Upper lobe of left lung (tissue), 6 donors: ENCODE data around the gene GLT6D1. TPM values are rescaled to one million over a fixed set of nuclear protein-coding genes. Genes with fewer than 3 reads are reported as not detected.

Source experiments
- ATAC-seq, 2 donors: fragments of 200-7000 bp; cut with Tn5 transposase; one replicate each; pipeline ENCODE4 v1.9.1; 2022; ENCODE audit warnings: mild to moderate bottlenecking in 2 of 2, moderate library complexity in 2 of 2; ENCODE audit not compliant: low FRiP score in 2 of 2
- DNase-seq, 2 donors: peaks; one replicate each; pipeline ENCODE4 v3.0.0-alpha.2; 2019 to 2020
- H3K27ac ChIP-seq, 4 donors: fragments of 200-600 bp; sonication (generic); one replicate each; pipeline ENCODE4 v1.5.1; 2016 to 2019
- H3K27me3 ChIP-seq, 4 donors: fragments of 200-600 bp; sonication (generic); one replicate each; pipeline ENCODE4 v1.5.1; 2017 to 2019
- H3K36me3 ChIP-seq, 4 donors: fragments of 200-600 bp; sonication (generic); one replicate each; pipeline ENCODE4 v1.5.1; 2016 to 2019
- H3K4me1 ChIP-seq, 4 donors: fragments of 200-600 bp; sonication (generic); one replicate each; pipeline ENCODE4 v1.5.1; 2018 to 2019
- H3K4me3 ChIP-seq, 4 donors: fragments of 200-600 bp; sonication (generic); one replicate each; pipeline ENCODE4 v1.5.1; 2017 to 2019; ENCODE audit warnings: mild to moderate bottlenecking in 2 of 4, moderate library complexity in 1 of 4
- H3K9me3 ChIP-seq, 4 donors: fragments of 200-600 bp; sonication (generic); one replicate each; pipeline ENCODE4 v1.5.1; 2018 to 2019
- EP300 ChIP-seq, 4 donors: sonication (generic); formaldehyde crosslinking; IDR thresholded peaks; one replicate each; pipeline ENCODE4 v1.5.1; 2017; ENCODE audit warnings: antibody characterized with exemption in 4 of 4, control low read depth in 2 of 4
- POLR2A ChIP-seq, 4 donors: fragments of 450-650 bp; IDR thresholded peaks; one replicate each; pipeline ENCODE4 v1.5.1; 2016 to 2017; ENCODE audit warnings: antibody characterized with exemption in 4 of 4, mild to moderate bottlenecking in 2 of 4
- POLR2AphosphoS5 ChIP-seq, 2 donors: sonication (generic); formaldehyde crosslinking; IDR thresholded peaks; one replicate each; pipeline ENCODE4 v1.5.1; 2017; ENCODE audit warnings: antibody characterized with exemption in 2 of 2
- WGBS, 2 donors: methylation state at CpG; one replicate each; pipeline ENCODE4 v1.1.5; 2017 to 2018; 5-methylcytosine and 5-hydroxymethylcytosine counted together
- total RNA-seq, 6 donors: library from RNA; depleted of rRNA in 4 of 6; stranded (reverse); fragments of >200 nt in 4 of 6; gene quantifications; one replicate each; pipeline versions ENCODE4 v1.1.0 to v1.2.1, GENCODE V29; 2016 to 2021
- TF ChIP-seq, protein P1 (sequence below), 6 experiments: fragments of 450-650 bp in 4 of 6; fragments of 200-600 bp in 2 of 6; sonication (generic) in 2 of 6; IDR thresholded peaks; one replicate each; pipeline ENCODE4 v1.5.1; 2016 to 2019; ENCODE audit warnings: antibody characterized with exemption in 6 of 6
- donor health status: DM: no; HTN: no; CAD: no; lungs with moderate emphysema.
- donor health status: DM: no; HTN: yes; CAD: no; lungs with severe emphysema.

The GLT6D1 gene, protein sequence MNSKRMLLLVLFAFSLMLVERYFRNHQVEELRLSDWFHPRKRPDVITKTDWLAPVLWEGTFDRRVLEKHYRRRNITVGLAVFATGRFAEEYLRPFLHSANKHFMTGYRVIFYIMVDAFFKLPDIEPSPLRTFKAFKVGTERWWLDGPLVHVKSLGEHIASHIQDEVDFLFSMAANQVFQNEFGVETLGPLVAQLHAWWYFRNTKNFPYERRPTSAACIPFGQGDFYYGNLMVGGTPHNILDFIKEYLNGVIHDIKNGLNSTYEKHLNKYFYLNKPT
- total RNA-seq = not detected

DNA sequence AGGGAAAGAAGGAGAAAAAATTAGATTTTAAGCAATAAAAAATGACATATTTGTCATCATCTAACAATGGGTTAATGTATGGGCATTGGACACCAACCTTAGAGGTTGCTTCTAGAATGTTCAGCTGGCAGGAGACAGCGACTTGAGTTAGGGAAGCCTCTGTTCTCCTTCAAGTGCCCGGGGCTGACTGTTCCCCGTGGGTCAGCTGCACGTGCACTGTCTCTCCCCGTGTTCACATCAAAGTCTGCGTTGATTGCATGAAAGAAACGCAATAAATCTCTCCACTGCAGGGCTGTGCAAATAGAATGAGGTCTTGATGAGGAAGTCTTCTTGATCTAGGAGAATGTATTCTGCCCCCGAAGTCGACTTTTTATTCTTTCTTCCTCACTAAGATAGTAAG is at the start of gene GLT6D1:
TSS of gene GLT6D1 (minus strand) at position 345 of the 400 bp plus-strand sequence. CDS start 353 bp downstream, outside the sequence.
- 75 to 81% methylated on average over 9 of the region's 9 CpGs for WGBS, 2 donors
- ATAC-seq = no peak
- Histone ChIP-seq H3K4me3 (no peak within 1 kb of the TSS), H3K36me3 (no peaks in the 10 kb centered on the region), H3K9me3 (peaks cover 0 to 6% (median 1%) of the 10 kb centered on the region in 4 donors), H3K27ac (no peak within 1 kb of the TSS), H3K27me3 (no peaks in the 10 kb centered on the region), H3K4me1 (no peaks in the 10 kb centered on the region)
- DNase-seq = no peak
- TF ChIP-seq, protein P1, sequence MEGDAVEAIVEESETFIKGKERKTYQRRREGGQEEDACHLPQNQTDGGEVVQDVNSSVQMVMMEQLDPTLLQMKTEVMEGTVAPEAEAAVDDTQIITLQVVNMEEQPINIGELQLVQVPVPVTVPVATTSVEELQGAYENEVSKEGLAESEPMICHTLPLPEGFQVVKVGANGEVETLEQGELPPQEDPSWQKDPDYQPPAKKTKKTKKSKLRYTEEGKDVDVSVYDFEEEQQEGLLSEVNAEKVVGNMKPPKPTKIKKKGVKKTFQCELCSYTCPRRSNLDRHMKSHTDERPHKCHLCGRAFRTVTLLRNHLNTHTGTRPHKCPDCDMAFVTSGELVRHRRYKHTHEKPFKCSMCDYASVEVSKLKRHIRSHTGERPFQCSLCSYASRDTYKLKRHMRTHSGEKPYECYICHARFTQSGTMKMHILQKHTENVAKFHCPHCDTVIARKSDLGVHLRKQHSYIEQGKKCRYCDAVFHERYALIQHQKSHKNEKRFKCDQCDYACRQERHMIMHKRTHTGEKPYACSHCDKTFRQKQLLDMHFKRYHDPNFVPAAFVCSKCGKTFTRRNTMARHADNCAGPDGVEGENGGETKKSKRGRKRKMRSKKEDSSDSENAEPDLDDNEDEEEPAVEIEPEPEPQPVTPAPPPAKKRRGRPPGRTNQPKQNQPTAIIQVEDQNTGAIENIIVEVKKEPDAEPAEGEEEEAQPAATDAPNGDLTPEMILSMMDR (IDR thresholded peaks at IDR 0.05) = no peak
- TF ChIP-seq POLR2AphosphoS5 (IDR thresholded peaks at IDR 0.05) (no peak), POLR2A (IDR thresholded peaks at IDR 0.05) (no peak), EP300 (IDR thresholded peaks at IDR 0.05) (no peak)

DNA sequence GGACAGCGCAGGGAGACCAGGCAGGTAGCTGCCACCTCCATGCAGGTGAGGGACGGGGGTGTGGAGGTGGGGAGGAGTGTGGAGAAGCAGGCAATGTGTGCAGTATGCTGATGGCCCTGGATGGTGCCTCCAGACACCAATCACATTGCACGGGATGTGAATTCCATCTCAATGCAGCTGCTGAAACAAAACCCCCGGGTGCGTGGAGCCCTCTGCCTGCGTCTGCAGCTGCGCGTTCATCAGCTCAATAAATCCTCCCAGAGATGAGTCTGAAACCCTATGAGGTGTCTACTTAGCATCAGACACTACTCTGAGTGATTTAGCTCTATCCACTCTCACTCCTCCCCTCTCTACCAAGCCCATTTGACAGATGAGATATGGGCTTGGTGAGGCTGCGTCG is 49.7 kb upstream of the GLT6D1 start:
- no peak for ATAC-seq
- TF ChIP-seq POLR2A (IDR thresholded peaks at IDR 0.05) (no peak), EP300 (IDR thresholded peaks at IDR 0.05) (no peak), POLR2AphosphoS5 (IDR thresholded peaks at IDR 0.05) (no peak)
- TF ChIP-seq, protein P1 (IDR thresholded peaks at IDR 0.05) = no peak
- no peak overlapping the region for H3K4me3 ChIP-seq
- WGBS, 2 donors = 70 to 77% methylated on average over 3 to 10 of the region's 10 CpGs
- no peaks in the 10 kb centered on the region for H3K27me3 ChIP-seq
- H3K27ac ChIP-seq = no peak overlapping the region
- no peaks in the 10 kb centered on the region for H3K9me3 ChIP-seq
- peak in 1 of 2 donors; percentile 49 for DNase-seq
- no peaks in the 10 kb centered on the region for H3K36me3 ChIP-seq
- H3K4me1 ChIP-seq = no peaks in the 10 kb centered on the region

DNA sequence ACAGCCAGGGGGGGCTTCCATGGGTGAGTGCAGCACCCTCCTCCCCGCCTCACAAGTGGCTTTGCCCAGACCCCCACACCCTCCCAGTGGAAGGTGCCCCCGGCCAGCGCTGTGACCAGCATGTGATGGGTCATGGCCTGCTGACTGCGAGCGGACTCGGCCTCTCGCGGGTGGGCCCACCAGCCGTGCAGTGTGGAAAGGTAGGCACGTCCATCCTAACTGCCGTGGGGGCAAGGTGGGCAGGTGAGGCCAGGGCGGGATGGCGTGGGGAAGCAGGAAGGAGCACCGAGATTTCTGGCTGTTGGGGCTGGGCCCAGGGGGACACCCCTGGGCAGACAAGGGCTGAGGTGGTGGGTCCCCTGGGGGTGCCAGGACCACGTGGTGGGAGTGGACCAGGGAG is 47.9 kb upstream of the GLT6D1 start:
- Histone ChIP-seq H3K36me3 (no peaks in the 10 kb centered on the region), H3K27ac (no peak overlapping the region), H3K4me1 (no peaks in the 10 kb centered on the region), H3K27me3 (no peaks in the 10 kb centered on the region), H3K9me3 (no peaks in the 10 kb centered on the region), H3K4me3 (no peak overlapping the region)
- 83 to 93% methylated on average over 5 to 12 of the region's 15 CpGs for WGBS, 2 donors
- DNase-seq (peak in 1 of 2 donors; percentile 74), ATAC-seq (no peak)
- TF ChIP-seq EP300 (IDR thresholded peaks at IDR 0.05) = no peak
- no peak for TF ChIP-seq POLR2AphosphoS5 (IDR thresholded peaks at IDR 0.05)
- TF ChIP-seq, protein P1 (IDR thresholded peaks at IDR 0.05) = no peak

DNA sequence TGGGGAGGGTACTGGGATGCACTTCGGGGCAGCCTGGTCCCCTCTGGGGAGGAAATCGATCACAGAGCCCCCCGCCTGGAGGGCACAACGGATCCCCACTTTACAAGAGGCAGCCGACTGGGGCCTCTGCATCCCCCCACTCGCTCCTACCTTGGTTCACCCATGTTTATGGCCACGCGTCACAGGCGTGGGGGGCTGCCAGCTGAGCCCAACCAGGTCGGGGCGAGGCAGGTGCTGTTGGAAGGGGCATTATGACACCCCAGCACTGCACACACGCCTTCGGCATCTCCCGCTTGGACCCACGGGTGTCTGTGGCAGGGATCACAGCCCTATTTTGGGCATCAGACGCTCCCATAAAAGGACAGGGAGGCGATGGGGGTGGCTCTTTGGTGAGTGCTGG is 45.4 kb upstream of the GLT6D1 start:
- no peaks in the 10 kb centered on the region for H3K9me3 ChIP-seq
- no peak for TF ChIP-seq EP300 (IDR thresholded peaks at IDR 0.05)
- TF ChIP-seq, protein P1 (IDR thresholded peaks at IDR 0.05) = no peak
- no peak for TF ChIP-seq POLR2A (IDR thresholded peaks at IDR 0.05)
- TF ChIP-seq POLR2AphosphoS5 (IDR thresholded peaks at IDR 0.05) = no peak
- no peak overlapping the region for H3K27ac ChIP-seq
- no peak overlapping the region for H3K4me3 ChIP-seq
- H3K27me3 ChIP-seq = no peaks in the 10 kb centered on the region
- no peaks in the 10 kb centered on the region for H3K36me3 ChIP-seq
- DNase-seq = peak in 1 of 2 donors; percentile 63
- 72% methylated on average over 17 of the region's 17 CpGs; no CpG with 5 or more reads in 1 of the 2 donors for WGBS, 2 donors
- H3K4me1 ChIP-seq = no peaks in the 10 kb centered on the region
- no peak for ATAC-seq
